H9 (cell line): ENCODE measurements around the gene TNFSF18. TPM values are rescaled to one million over a fixed set of nuclear protein-coding genes. Genes with fewer than 3 reads are reported as not detected.

Experiments
- DNase-seq: peaks from one replicate; pipeline ENCODE4 v3.0.0-alpha.2; 2017
- H2AFZ ChIP-seq: one replicate; pipeline ENCODE4 v1.6.1; 2013; ENCODE audit warnings: mild to moderate bottlenecking, low read length, control low read depth, moderate library complexity
- H2AK5ac ChIP-seq: 2 replicates; pipeline ENCODE4 v1.6.1; 2013; ENCODE audit warnings: low read length, control low read depth, mixed read lengths; ENCODE audit not compliant: insufficient read length
- H2BK120ac ChIP-seq: one replicate; pipeline ENCODE4 v1.6.1; 2013; ENCODE audit warnings: low read depth, mild to moderate bottlenecking, low read length, control low read depth, inconsistent platforms; ENCODE audit not compliant: poor library complexity, severe bottlenecking
- H2BK12ac ChIP-seq: 2 replicates; pipeline ENCODE4 v1.6.1; 2013; ENCODE audit warnings: low read length, control low read depth, mixed read lengths, low read depth; ENCODE audit not compliant: insufficient read length
- H2BK15ac ChIP-seq: 2 replicates; pipeline ENCODE4 v1.6.1; 2013; ENCODE audit warnings: low read depth, low read length, control low read depth
- H2BK20ac ChIP-seq: one replicate; pipeline ENCODE4 v1.6.1; 2013; ENCODE audit warnings: low read depth, mild to moderate bottlenecking, low read length, control low read depth, inconsistent platforms; ENCODE audit not compliant: poor library complexity, severe bottlenecking
- H2BK5ac ChIP-seq: 2 replicates; pipeline ENCODE4 v1.6.1; 2013; ENCODE audit warnings: low read length, control low read depth, mixed read lengths; ENCODE audit not compliant: insufficient read length
- H3K14ac ChIP-seq: 2 replicates; pipeline ENCODE4 v1.6.1; 2013; ENCODE audit warnings: low read length, control low read depth; ENCODE audit not compliant: insufficient read depth
- H3K18ac ChIP-seq: 2 replicates; pipeline ENCODE4 v1.6.1; 2013; ENCODE audit warnings: low read depth, mild to moderate bottlenecking, mixed read lengths, low read length, control low read depth; ENCODE audit not compliant: insufficient read length
- H3K23ac ChIP-seq: 2 replicates; pipeline ENCODE4 v1.6.1; 2013; ENCODE audit warnings: low read length, control low read depth, mixed read lengths, low read depth; ENCODE audit not compliant: insufficient read length
- H3K23me2 ChIP-seq: 2 replicates; pipeline ENCODE4 v1.6.1; 2013; ENCODE audit warnings: low read depth, mild to moderate bottlenecking, mixed read lengths, low read length, control low read depth; ENCODE audit not compliant: insufficient read length, poor library complexity, severe bottlenecking
- H3K27ac ChIP-seq: 2 replicates; pipeline ENCODE4 v1.5.1; 2013; ENCODE audit warnings: low read length, control low read depth, mixed read lengths, low read depth; ENCODE audit not compliant: insufficient read length
- H3K27me3 ChIP-seq: 2 replicates; pipeline ENCODE4 v1.6.1; 2013; ENCODE audit warnings: low read length, control low read depth, inconsistent platforms; ENCODE audit not compliant: insufficient read depth
- H3K4ac ChIP-seq: 2 replicates; pipeline ENCODE4 v1.6.1; 2013; ENCODE audit warnings: low read depth, mild to moderate bottlenecking, control low read depth, inconsistent platforms, low read length, moderate library complexity
- H3K4me1 ChIP-seq: 2 replicates; pipeline ENCODE4 v1.6.1; 2013; ENCODE audit warnings: low read length, control low read depth, inconsistent platforms; ENCODE audit not compliant: insufficient read depth
- H3K4me2 ChIP-seq: 2 replicates; pipeline ENCODE4 v1.6.1; 2013; ENCODE audit warnings: low read length, control low read depth, mixed read lengths; ENCODE audit not compliant: insufficient read length, insufficient read depth
- H3K56ac ChIP-seq: 2 replicates; pipeline ENCODE4 v1.6.1; 2013; ENCODE audit warnings: low read depth, mild to moderate bottlenecking, mixed read lengths, low read length, control low read depth; ENCODE audit not compliant: insufficient read length
- H3K79me1 ChIP-seq: 2 replicates; pipeline ENCODE4 v1.6.1; 2013; ENCODE audit warnings: low read depth, mild to moderate bottlenecking, moderate library complexity, low read length, control low read depth, inconsistent platforms; ENCODE audit not compliant: insufficient read depth, poor library complexity, severe bottlenecking
- H3K79me2 ChIP-seq: 2 replicates; pipeline ENCODE4 v1.6.1; 2013; ENCODE audit warnings: low read length, control low read depth, inconsistent platforms; ENCODE audit not compliant: insufficient read depth
- H3K9ac ChIP-seq: 2 replicates; pipeline ENCODE4 v1.6.1; 2013; ENCODE audit warnings: low read length, control low read depth, mixed read lengths; ENCODE audit not compliant: insufficient read length; ENCODE audit errors: extremely low read depth
- H3K9me3 ChIP-seq: one replicate; pipeline ENCODE4 v1.6.1; 2013; ENCODE audit warnings: low read depth, low read length, inconsistent platforms; ENCODE audit not compliant: control insufficient read depth
- H3T11ph ChIP-seq: one replicate; pipeline ENCODE4 v1.6.1; 2013; ENCODE audit warnings: mild to moderate bottlenecking, low read length, control low read depth, inconsistent platforms
- H4K20me1 ChIP-seq: one replicate; pipeline ENCODE4 v1.6.1; 2013; ENCODE audit not compliant: control insufficient read depth, insufficient read length, insufficient read depth
- H4K5ac ChIP-seq: 2 replicates; pipeline ENCODE4 v1.6.1; 2013; ENCODE audit warnings: low read depth, mild to moderate bottlenecking, mixed read lengths, low read length, control low read depth; ENCODE audit not compliant: insufficient read length
- H4K8ac ChIP-seq: replicated peaks from 2 replicates; pipeline ENCODE4 v1.6.1; 2013; ENCODE audit warnings: low read length, control low read depth, mixed read lengths, low read depth; ENCODE audit not compliant: insufficient read length
- H4K91ac ChIP-seq: 2 replicates; pipeline ENCODE4 v1.6.1; 2013; ENCODE audit warnings: low read depth, mild to moderate bottlenecking, moderate library complexity, mixed read lengths, low read length, control low read depth; ENCODE audit not compliant: insufficient read length
- H3K27ac Mint-ChIP-seq, 3 experiments: 2 replicates in 2 of 3; 3 replicates in 1 of 3; pipeline ENCODE4 v1.8.0; 2020 to 2021; ENCODE audit warnings: mixed read lengths in 3 of 3, mild to moderate bottlenecking in 1 of 3, moderate library complexity in 1 of 3
- H3K27me3 Mint-ChIP-seq: 2 replicates; pipeline ENCODE4 v1.8.0; 2021; ENCODE audit warnings: low read depth, mild to moderate bottlenecking, moderate library complexity, mixed read lengths
- H3K36me3 Mint-ChIP-seq, 3 experiments: 2 replicates in 2 of 3; 3 replicates in 1 of 3; pipeline ENCODE4 v1.8.0; 2020 to 2021; ENCODE audit warnings: low read depth in 3 of 3, mixed read lengths in 3 of 3; ENCODE audit not compliant: insufficient read depth in 1 of 3
- H3K4me1 Mint-ChIP-seq, 2 experiments: 2 replicates each; pipeline ENCODE4 v1.8.0; 2020; ENCODE audit warnings: mixed read lengths in 2 of 2
- H3K4me3 Mint-ChIP-seq, 2 experiments: 2 replicates in 1 of 2; 3 replicates in 1 of 2; pipeline ENCODE4 v1.8.0; 2020 to 2021; ENCODE audit warnings: mild to moderate bottlenecking in 2 of 2, mixed read lengths in 2 of 2, moderate library complexity in 1 of 2
- H3K9me3 Mint-ChIP-seq, 2 experiments: 2 replicates in 1 of 2; 3 replicates in 1 of 2; pipeline ENCODE4 v1.8.0; 2020; ENCODE audit warnings: mild to moderate bottlenecking in 2 of 2, mixed read lengths in 2 of 2, moderate library complexity in 1 of 2
- CTCF ChIP-seq: fragments of 200-600 bp; sonication (generic); conservative IDR thresholded peaks from 3 replicates; pipeline ENCODE4 v1.8.0; 2021; ENCODE audit warnings: antibody characterized with exemption, mild to moderate bottlenecking
- WGBS: extraction: QIAGEN DNeasy Blood & Tissue Kit; methylation state at CpG from one replicate; pipeline ENCODE4 v1.1.7; 2013; ENCODE audit warnings: missing lambda C conversion rate, low lambda C conversion rate, mixed read lengths; ENCODE audit not compliant: insufficient read length; ENCODE audit errors: extremely low coverage; 5-methylcytosine and 5-hydroxymethylcytosine counted together
- total RNA-seq: library from RNA; stranded (reverse); gene quantifications from 2 replicates; pipeline ENCODE4 v1.2.1, GENCODE V29; 2021

TNFSF18 gene
- total RNA-seq, 1 experiment from 2014 or later, result not detected

GRCh38 chr1:173023343-173023742 lies 27.4 kb downstream of the TNFSF18 start:
- Histone ChIP-seq H3K4me1 (no peaks in the 10 kb centered on the region), H2BK15ac (no peak overlapping the region), H3K27ac (no peak overlapping the region), H4K5ac (no peak overlapping the region), H3K4me2 (no peak overlapping the region), H4K91ac (no peak overlapping the region), H3K23me2 (no peaks in the 10 kb centered on the region), H2BK20ac (no peak overlapping the region), H2AK5ac (no peak overlapping the region), H2BK5ac (no peak overlapping the region), H3K79me2 (no peaks in the 10 kb centered on the region), H3K18ac (no peak overlapping the region), H2BK120ac (no peak overlapping the region), H3K14ac (no peak overlapping the region), H3K4ac (no peak overlapping the region), H3K56ac (no peak overlapping the region), H4K20me1 (no peaks in the 10 kb centered on the region), H3T11ph (no peak overlapping the region), H3K23ac (no peak overlapping the region), H3K9me3 (no peaks in the 10 kb centered on the region), H3K9ac (no peak overlapping the region), H3K27me3 (no peaks in the 10 kb centered on the region), H4K8ac (no peak overlapping the region), H3K79me1 (no peaks in the 10 kb centered on the region), H2BK12ac (no peak overlapping the region), H2AFZ (no peak overlapping the region)
- Mint-ChIP-seq H3K4me3 (no peak overlapping the region), H3K27ac (no peak overlapping the region), H3K9me3 (peaks cover 3 to 6% of the 10 kb centered on the region in 2 experiments; a peak in 2 of 5 replicates), H3K36me3 (no peaks in the 10 kb centered on the region), H3K27me3 (peaks cover 2% of the 10 kb centered on the region), H3K4me1 (no peaks in the 10 kb centered on the region)
- no peak for TF ChIP-seq CTCF
- DNase-seq, result no peak
- no CpG with 5 or more reads among the region's 3 CpGs for WGBS
